ENCODE results near the gene PCDHGC5. TPM values are rescaled to one million over a fixed set of nuclear protein-coding genes. Genes with fewer than 3 reads are reported as not detected.
A peak's percentile ranks its signal among the peaks of the same experiment; 100 is the strongest.

PCDHGC5 gene
- total RNA-seq, 1 donor = 3.6 TPM

DNA sequence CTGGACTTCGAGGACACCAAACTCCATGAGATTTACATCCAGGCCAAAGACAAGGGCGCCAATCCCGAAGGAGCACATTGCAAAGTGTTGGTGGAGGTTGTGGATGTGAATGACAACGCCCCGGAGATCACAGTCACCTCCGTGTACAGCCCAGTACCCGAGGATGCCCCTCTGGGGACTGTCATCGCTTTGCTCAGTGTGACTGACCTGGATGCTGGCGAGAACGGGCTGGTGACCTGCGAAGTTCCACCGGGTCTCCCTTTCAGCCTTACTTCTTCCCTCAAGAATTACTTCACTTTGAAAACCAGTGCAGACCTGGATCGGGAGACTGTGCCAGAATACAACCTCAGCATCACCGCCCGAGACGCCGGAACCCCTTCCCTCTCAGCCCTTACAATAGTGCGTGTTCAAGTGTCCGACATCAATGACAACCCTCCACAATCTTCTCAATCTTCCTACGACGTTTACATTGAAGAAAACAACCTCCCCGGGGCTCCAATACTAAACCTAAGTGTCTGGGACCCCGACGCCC is 11.8 kb upstream of the PCDHGC5 start:
- Histone ChIP-seq H3K4me3 (ENCODE audit: insufficient read depth, low read length) (peak overlapping the region; percentile 77), H3K79me2 (ENCODE audit: insufficient read depth, low read length) (peaks cover 46% of the 10 kb centered on the region), H3K27me3 (ENCODE audit: insufficient read depth, low read length) (no peaks in the 10 kb centered on the region), H2AFZ (ENCODE audit: low read length) (peak overlapping the region; percentile 46), H3K4me2 (ENCODE audit: insufficient read depth, low read length) (peak overlapping the region; percentile 93), H4K20me1 (ENCODE audit: insufficient read depth, low read length) (peaks cover 36% of the 10 kb centered on the region), H3K27ac (ENCODE audit: low read depth, low read length) (peak overlapping the region; percentile 78), H3K36me3 (ENCODE audit: insufficient read depth, low read length) (no peaks in the 10 kb centered on the region), H3K4me1 (ENCODE audit: insufficient read depth, low read length) (peaks cover 35% of the 10 kb centered on the region), H3K9me3 (ENCODE audit: low read depth, low read length) (no peaks in the 10 kb centered on the region)
- DNase-seq (ENCODE audit: insufficient read length, low spot score, missing footprints) = peak; percentile 54
- TF ChIP-seq CTCF (IDR thresholded peaks at IDR 0.05; ENCODE audit: extremely low read depth, low read depth, low read length) = no peak

DNA sequence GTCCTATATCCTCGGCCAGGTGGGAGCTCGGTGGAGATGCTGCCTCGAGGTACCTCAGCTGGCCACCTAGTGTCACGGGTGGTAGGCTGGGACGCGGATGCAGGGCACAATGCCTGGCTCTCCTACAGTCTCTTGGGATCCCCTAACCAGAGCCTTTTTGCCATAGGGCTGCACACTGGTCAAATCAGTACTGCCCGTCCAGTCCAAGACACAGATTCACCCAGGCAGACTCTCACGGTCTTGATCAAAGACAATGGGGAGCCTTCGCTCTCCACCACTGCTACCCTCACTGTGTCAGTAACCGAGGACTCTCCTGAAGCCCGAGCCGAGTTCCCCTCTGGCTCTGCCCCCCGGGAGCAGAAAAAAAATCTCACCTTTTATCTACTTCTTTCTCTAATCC is 11.1 kb upstream of the PCDHGC5 start:
- H3K9me3 ChIP-seq (ENCODE audit: low read depth, low read length) = no peaks in the 10 kb centered on the region
- H3K36me3 ChIP-seq (ENCODE audit: insufficient read depth, low read length) = no peaks in the 10 kb centered on the region
- TF ChIP-seq CTCF (IDR thresholded peaks at IDR 0.05; ENCODE audit: extremely low read depth, low read depth, low read length) = no peak
- peak; percentile 83 for DNase-seq (ENCODE audit: insufficient read length, low spot score, missing footprints)
- no peaks in the 10 kb centered on the region for H3K27me3 ChIP-seq (ENCODE audit: insufficient read depth, low read length)
- peaks cover 35% of the 10 kb centered on the region for H3K4me1 ChIP-seq (ENCODE audit: insufficient read depth, low read length)
- no peak overlapping the region for H2AFZ ChIP-seq (ENCODE audit: low read length)
- peak overlapping the region; percentile 77 for H3K4me3 ChIP-seq (ENCODE audit: insufficient read depth, low read length)
- H3K4me2 ChIP-seq (ENCODE audit: insufficient read depth, low read length) = peak overlapping the region; percentile 93
- no peak overlapping the region for H3K27ac ChIP-seq (ENCODE audit: low read depth, low read length)
- H4K20me1 ChIP-seq (ENCODE audit: insufficient read depth, low read length) = peaks cover 42% of the 10 kb centered on the region
- H3K79me2 ChIP-seq (ENCODE audit: insufficient read depth, low read length) = peaks cover 51% of the 10 kb centered on the region

DNA sequence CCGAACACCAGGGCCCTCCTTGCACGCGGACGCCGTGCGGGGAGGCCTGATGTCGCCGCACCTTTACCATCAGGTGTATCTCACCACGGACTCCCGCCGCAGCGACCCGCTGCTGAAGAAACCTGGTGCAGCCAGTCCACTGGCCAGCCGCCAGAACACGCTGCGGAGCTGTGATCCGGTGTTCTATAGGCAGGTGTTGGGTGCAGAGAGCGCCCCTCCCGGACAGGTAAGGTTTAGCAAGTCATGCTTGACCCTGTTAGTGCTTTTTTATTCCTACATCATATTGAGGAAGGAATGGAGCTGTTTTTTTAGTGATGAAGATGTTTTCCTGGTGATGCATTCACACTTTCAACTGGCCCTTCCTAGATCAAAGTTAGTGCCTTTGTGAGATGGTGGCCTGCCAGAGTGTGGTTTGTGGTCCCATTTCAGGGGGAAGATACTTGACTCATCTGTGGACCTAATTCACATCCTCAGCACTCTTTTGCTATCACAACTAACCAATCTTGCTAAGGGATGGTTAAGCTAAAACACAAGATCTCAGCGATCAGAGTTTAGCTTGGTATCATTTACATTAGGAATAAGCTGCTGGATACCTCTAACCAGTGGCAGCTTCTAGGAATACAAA is 10.4 kb upstream of the PCDHGC5 start:
- DNase-seq (ENCODE audit: insufficient read length, low spot score, missing footprints) = peak; percentile 47
- Histone ChIP-seq H3K27me3 (ENCODE audit: insufficient read depth, low read length) (no peaks in the 10 kb centered on the region), H3K4me2 (ENCODE audit: insufficient read depth, low read length) (peak overlapping the region; percentile 93), H3K27ac (ENCODE audit: low read depth, low read length) (no peak overlapping the region), H4K20me1 (ENCODE audit: insufficient read depth, low read length) (peaks cover 42% of the 10 kb centered on the region), H3K36me3 (ENCODE audit: insufficient read depth, low read length) (no peaks in the 10 kb centered on the region), H2AFZ (ENCODE audit: low read length) (no peak overlapping the region), H3K79me2 (ENCODE audit: insufficient read depth, low read length) (peaks cover 57% of the 10 kb centered on the region), H3K9me3 (ENCODE audit: low read depth, low read length) (no peaks in the 10 kb centered on the region), H3K4me3 (ENCODE audit: insufficient read depth, low read length) (peak overlapping the region; percentile 77), H3K4me1 (ENCODE audit: insufficient read depth, low read length) (peaks cover 35% of the 10 kb centered on the region)
- peak; percentile 43 for TF ChIP-seq CTCF (IDR thresholded peaks at IDR 0.05; ENCODE audit: extremely low read depth, low read depth, low read length)

- DNase-seq (ENCODE audit: insufficient read length, low spot score, missing footprints) = peak; percentile 68
- no peak for TF ChIP-seq CTCF (IDR thresholded peaks at IDR 0.05; ENCODE audit: extremely low read depth, low read depth, low read length)
- no peaks in the 10 kb centered on the region for H3K27me3 ChIP-seq (ENCODE audit: insufficient read depth, low read length)
- H3K4me2 ChIP-seq (ENCODE audit: insufficient read depth, low read length) = peak overlapping the region; percentile 6
- peaks cover 44% of the 10 kb centered on the region for H4K20me1 ChIP-seq (ENCODE audit: insufficient read depth, low read length)
- H2AFZ ChIP-seq (ENCODE audit: low read length) = no peak overlapping the region
- H3K4me3 ChIP-seq (ENCODE audit: insufficient read depth, low read length) = no peak overlapping the region
- no peaks in the 10 kb centered on the region for H3K9me3 ChIP-seq (ENCODE audit: low read depth, low read length)
- no peaks in the 10 kb centered on the region for H3K36me3 ChIP-seq (ENCODE audit: insufficient read depth, low read length)
- H3K79me2 ChIP-seq (ENCODE audit: insufficient read depth, low read length) = peaks cover 69% of the 10 kb centered on the region
- H3K4me1 ChIP-seq (ENCODE audit: insufficient read depth, low read length) = peaks cover 35% of the 10 kb centered on the region
- H3K27ac ChIP-seq (ENCODE audit: low read depth, low read length) = no peak overlapping the region
Measured at GRCh38 chr5:141479776-141480175, 9.1 kb upstream of the PCDHGC5 start.
